NCI-H1092 (cell line): ENCODE results near the gene CSAD.

ENCODE experiments used
- DNase-seq: peaks from one replicate; lab custom pipeline; 2025; lab: John Stamatoyannopoulos, UW

The CSAD gene

GRCh38 chr12:53180220-53180930 is at the start of gene CSAD, which contains the start of gene ZNF740:
Gene CSAD, minus strand, starts transcription at chr12:53180925. Its CDS starts 7,455 bp downstream, at chr12:53173470.
Gene ZNF740, plus strand, starts transcription at chr12:53180722. Its CDS starts 1,262 bp downstream, at chr12:53181984.
- peak; percentile 91 for DNase-seq

- DNase-seq: no peak
These were observed 49.6 kb upstream of the CSAD start for GRCh38 chr12:53230108-53230845.

GRCh38 chr12:53229454-53229853 is 48.7 kb upstream of the CSAD start:
- DNase-seq: no peak

- no peak for DNase-seq
These were observed 47.1 kb upstream of the CSAD start for GRCh38 chr12:53227836-53228235.

DNA sequence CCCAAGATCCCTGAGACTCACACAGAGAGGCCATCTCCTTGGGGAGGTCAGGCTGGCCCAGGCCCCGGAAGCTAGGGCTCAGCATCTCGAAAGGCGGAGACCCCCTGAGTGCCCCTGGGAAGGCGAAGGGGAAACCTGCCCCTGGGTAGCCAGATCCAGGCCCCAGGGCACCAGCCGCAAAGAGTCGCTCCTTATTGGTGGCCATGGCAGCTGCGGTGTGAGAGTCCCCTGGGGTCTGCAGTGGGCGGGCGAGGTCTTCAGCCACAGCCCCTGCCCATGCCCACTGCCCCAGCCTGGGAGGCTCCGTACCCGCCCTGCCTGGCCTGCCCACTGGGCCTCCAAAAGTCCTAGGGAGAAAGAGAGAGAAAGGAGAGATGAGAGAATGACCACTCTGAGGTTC is 46.6 kb upstream of the CSAD start:
- no peak for DNase-seq

- no peak for DNase-seq
These were observed 46.1 kb upstream of the CSAD start for GRCh38 chr12:53226815-53227214.

DNA sequence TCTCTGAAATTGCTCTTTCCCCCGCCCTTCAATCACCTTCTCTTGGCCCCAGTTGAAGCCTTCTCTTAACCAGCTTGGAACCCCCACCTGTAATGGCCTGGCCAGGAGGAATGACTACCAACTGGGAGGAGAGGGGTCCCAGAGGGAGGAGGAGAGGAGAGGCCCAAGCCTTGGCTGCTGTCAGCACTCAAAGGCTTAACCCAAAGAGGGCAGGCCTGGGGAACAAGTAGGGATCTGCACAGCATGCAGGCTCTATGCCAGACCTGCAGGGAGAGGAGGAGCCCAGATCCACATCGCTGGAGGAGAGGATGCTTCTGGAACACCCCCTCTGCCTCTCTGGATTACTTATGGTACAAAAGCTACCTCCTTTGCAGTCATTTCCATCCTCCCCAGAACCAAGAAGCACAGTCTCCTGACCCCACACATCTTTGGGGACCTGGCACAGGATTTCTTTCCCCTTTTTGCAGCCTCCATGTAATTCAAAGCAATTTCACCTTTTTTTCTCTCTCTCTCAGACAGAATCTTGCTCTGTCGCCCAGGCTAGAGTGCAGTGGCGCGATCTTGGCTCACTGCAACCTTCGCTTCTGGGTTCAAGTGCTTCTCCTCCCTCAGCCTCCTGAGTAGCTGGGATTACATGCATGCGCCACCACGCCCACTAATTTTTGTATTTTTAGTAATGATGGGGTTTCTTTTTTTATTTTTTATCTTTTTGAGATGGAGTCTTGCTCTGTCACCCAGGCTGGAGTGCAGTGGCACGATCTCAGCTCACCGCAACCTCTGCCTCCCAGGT is 45.1 kb upstream of the CSAD start:
- DNase-seq: no peak

GRCh38 chr12:53224897-53225634 is 44.3 kb upstream of the CSAD start:
- no peak for DNase-seq

GRCh38 chr12:53224061-53224896 is 43.6 kb upstream of the CSAD start:
- no peak for DNase-seq

GRCh38 chr12:53223389-53224060 is 42.8 kb upstream of the CSAD start:
- no peak for DNase-seq

DNA sequence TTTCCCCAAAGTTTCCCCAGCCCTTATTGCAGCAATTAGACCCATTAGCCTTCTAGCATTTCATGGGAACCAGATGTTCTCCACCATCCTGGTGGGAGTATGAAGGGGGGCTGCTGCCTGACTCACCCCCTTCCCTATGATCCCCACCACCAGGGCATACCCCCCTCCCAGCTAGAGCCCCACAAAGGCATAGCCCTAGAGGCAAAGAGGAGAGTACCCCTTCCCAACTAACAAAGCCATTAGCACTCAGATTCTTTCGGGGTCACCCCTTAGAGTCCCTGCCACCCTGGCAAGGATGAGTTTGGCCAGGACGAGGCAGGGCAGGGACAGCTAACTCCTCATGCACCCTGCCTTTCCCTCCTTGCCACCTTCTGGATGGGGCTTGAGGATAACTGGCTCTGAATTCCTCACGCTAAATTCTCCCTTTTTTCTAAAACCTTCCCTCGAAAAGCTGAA is 42.1 kb upstream of the CSAD start:
- no peak for DNase-seq

DNA sequence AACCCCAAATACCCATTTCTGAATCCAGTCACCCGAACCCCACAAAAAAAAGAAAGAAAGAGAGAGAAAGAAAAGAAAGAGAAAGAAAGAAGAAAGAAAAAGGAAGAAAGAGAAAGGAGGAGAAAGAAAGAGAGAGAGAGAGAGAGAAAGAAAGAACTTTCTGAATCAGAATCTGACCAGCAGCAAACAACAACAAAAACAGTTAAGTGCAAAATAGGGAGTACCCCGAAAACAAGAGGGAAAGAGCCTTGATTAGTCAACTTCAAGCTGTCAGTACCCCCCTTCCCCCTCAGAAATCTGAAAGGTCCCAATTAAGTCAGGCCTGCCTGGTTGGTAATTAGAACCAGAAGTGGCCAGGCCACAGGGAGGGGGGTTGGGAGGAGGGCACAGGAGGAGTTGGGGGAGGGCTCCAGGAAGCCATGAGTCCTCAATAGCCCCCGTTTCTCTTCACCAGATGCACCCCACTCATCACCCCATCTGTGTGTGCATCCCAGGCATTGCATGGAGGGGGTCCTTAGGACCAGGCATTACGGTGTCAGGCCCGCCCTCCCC is 41.5 kb upstream of the CSAD start:
- no peak for DNase-seq

DNA sequence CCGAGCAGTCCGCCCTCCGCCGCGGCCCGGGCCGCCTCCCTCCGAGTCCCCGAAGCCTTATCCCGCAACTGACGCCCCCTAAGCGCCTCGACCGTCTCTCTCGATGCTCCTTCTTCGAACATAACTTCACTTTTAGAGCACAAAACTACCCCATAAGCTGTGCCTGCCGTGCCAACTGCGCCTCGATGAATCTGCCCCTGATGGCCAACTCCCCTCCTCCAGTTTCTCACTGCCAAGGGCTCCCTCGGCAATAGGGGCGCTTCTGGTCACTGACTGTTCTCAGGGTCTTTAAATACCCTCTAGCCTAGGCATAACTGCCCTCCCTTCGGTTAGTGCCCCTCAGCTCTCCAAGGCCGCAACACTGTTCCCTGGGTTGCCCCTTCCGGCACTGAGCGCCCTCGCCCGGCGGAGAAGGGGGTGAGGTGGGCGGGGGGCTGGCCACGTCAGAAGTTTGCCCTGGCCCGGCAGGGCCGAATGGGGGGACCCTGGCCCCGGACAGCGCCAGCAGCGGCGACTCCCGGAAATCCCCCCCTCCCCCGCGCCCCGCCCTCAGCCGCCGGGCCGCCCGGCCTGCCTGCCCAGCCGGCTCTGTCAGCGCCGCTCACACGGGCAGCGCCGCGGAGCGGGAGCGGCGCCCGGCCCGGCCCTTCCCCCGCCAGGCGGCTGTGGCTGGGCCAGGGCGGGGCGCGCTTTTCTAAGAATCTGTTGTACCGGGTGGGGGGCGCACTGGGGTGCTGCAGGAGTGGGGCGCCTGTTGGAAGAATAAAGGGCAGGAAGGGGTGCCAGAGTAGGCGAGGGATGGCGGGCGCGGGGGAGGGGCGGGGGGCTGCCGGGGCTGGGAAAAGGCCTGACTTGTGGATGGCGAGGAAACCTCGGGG is 40.7 kb upstream of the CSAD start:
- DNase-seq: no peak

- DNase-seq: no peak
These were observed 40.0 kb upstream of the CSAD start for GRCh38 chr12:53220694-53221202.

DNA sequence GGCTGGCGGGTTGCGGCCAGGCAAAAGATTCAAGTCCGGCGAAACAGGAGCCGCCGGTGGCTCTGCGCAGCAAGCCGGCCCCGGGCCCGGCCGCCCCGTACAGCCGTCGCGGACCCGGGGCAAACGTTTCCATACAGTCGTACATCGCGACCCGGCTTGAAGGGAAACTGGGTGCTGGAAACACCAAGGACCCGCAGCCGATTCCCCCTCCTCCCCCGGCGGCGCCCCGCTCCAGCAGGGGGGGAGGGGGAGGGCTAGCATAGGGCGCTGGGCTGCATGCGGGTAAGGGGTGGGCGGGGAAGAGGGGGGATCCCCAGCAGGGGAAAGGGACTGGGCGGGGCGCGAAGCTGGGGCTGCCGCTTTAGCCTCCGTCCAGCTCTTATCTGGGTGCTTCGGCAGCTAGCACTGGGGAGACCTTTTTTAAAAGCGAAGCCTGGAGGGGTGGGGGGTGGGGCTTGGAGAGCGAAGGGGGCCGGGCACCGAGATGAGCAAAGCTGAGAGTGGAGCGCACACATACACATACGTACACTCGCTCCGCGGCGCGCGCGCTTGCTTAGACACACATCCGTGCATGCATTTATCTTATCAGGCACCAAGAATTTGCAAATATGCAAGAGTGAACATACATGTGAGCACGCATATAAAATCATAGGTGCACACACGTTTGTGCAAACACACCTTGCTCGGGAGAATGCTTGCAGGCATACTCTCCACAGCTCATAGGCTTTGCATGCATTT is 39.4 kb upstream of the CSAD start:
- no peak for DNase-seq

GRCh38 chr12:53219292-53219955 is 38.7 kb upstream of the CSAD start:
- no peak for DNase-seq

DNA sequence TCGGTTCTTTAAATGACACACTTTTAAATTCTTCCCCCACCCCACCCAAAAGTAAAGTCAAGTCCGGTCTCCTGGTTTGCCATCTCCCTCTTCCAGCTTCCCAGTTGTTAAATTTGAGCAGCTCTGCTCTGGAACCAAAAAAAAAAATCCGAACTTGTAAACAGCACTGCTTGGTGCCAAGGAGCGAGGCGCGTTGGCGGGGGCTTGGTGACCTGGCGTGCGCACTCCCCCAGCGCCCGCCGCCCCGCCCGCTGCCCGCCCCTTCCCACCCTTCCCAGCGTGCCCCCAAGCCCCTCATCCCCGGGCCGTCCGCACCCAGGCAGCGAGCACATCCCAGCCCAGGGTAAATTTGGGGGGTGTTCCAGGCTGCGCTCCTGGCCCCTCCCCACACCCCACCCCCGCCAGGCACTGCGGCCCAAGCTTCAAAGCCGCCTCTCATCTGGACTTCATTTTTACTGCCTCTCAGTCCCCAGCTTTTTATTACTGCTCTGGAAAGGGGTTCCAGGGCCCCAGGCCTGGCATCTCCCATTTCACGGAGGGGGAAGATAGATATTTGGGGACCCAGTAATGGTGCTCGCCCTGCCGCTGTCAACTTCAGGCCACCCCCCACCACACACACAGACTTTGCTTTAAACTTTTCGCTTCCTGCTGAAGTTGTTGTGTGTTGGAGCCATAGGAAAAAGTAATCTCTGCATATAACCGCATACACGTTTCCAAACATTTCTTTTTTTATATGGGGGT is 38.0 kb upstream of the CSAD start:
- DNase-seq: no peak
